Ovary (tissue), 9 donors: ENCODE results near the gene CAMKV. TPM values are rescaled to one million over a fixed set of nuclear protein-coding genes. Genes with fewer than 3 reads are reported as not detected.

Experiments
- DNase-seq, 5 donors: peaks; one replicate each; pipeline ENCODE4 v3.0.0-alpha.2; 2019 to 2020
- H3K27ac ChIP-seq, 2 donors: fragments of 200-600 bp; one replicate each; pipeline versions ENCODE4 v1.5.1 to v1.8.0; 2019 to 2022
- H3K27me3 ChIP-seq: fragments of 200-600 bp; one replicate; pipeline ENCODE4 v1.8.0; 2022
- H3K36me3 ChIP-seq: fragments of 200-600 bp; sonication (generic); one replicate; pipeline ENCODE4 v1.5.1; 2019
- H3K4me1 ChIP-seq: one replicate; pipeline ENCODE4 v1.8.1; 2013; ENCODE audit warnings: mild to moderate bottlenecking, moderate library complexity; ENCODE audit not compliant: insufficient read depth
- H3K4me3 ChIP-seq: fragments of 200-600 bp; sonication (generic); one replicate; pipeline ENCODE4 v1.5.1; 2017
- H3K9me3 ChIP-seq, 2 donors: fragments of 200-600 bp in 1 of 2; sonication (generic) in 1 of 2; one replicate each; pipeline versions ENCODE4 v1.5.1 to v1.8.1; 2013 to 2019; ENCODE audit warnings: mild to moderate bottlenecking in 1 of 2, moderate library complexity in 1 of 2
- CTCF ChIP-seq, 3 donors: fragments of 450-650 bp in 2 of 3; fragments of 200-600 bp in 1 of 3; IDR thresholded peaks; one replicate each; pipeline versions ENCODE4 v1.5.1 to v1.8.0; 2016 to 2022; ENCODE audit warnings: antibody characterized with exemption in 3 of 3, mild to moderate bottlenecking in 1 of 3
- EP300 ChIP-seq: sonication (generic); formaldehyde crosslinking; IDR thresholded peaks from one replicate; pipeline ENCODE4 v1.6.1; 2017; ENCODE audit warnings: antibody characterized with exemption
- POLR2A ChIP-seq: fragments of 450-650 bp; IDR thresholded peaks from one replicate; pipeline ENCODE4 v1.6.1; 2017; ENCODE audit warnings: antibody characterized with exemption, mild to moderate bottlenecking, moderate library complexity
- WGBS, 3 donors: extraction: QIAGEN DNeasy Blood & Tissue Kit in 1 of 3; methylation state at CpG; one replicate each; pipeline versions ENCODE4 v1.1.5 to v1.1.7; 2013 to 2017; 5-methylcytosine and 5-hydroxymethylcytosine counted together
- intact Hi-C, 4 donors: fragments of 100-400 bp; cut with DNase I; formaldehyde crosslinking; loops; one replicate each; pipeline versions ENCODE4 v1.11.0 to v1.15.1; 2022 to 2023
- polyA plus RNA-seq, 2 donors: library from polyadenylated mRNA; stranded (reverse); fragments of 200-250 nt in 1 of 2; fragments of 350-450 nt in 1 of 2; fragmentation: Illumina TruSeq in 1 of 2; extraction: RNeasy Lipid Tissue Mini Kit (QIAGEN cat#74804) in 1 of 2; gene quantifications; one replicate each; pipeline ENCODE4 v1.2.3, GENCODE V29; 2013 to 2014
- total RNA-seq, 7 donors: library from RNA; depleted of rRNA in 2 of 7; stranded (reverse); fragments of >200 nt in 2 of 7; fragmentation: NEBNext Ultra II Directional in 3 of 7; extraction: Animal tissue kit (Norgen Biotek cat#: 25700) in 3 of 7; gene quantifications; one replicate each; pipeline versions ENCODE4 v1.1.0 to v1.2.4, GENCODE V29; 2016 to 2023
- donor health status: DM: no; HTN: no; CAD: no; lungs with moderate emphysema.
- donor health status: DM: no; HTN: no; CAD: no.
- donor health status: Bipolar disorder and iron deficiency.
- donor health status: DM: yes; HTN: yes; CAD: no.
- donor health status: DM: no; HTN: no; CAD: no.
- donor health status: DM: yes; HTN: yes; CAD: no.

The CAMKV gene
- total and polyA plus RNA-seq, 9 donors, result 0.18 TPM; not detected in 8

DNA sequence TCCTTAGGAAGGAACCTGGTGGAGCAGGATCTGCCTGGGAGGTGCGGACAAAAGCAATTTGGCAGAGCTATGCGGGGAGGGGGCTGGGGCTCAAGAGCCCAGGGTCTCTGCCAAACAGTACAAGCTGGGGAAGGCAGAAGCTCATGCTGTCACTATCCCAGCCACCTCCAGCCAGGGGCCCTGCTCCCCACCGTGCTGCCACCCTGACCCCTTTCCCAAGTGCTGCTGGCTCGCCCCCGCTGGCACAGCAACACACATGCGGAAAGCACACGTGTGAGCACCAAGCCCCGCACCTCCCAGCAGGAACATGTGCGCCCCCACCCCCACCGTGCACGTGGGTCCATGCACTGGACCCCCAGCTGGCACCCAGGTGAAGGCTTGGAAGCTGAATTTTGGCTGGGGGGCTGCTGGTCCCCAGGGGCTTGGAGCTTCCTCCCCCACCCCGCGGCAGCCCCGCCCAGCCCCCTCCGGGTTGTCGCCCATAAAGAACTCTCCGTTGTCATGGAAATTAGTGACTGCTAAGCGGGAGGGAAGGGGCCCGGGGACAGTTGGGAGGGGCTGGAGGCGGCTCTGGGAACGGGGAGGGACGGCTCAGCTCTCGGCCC lies 742 bp downstream of the CAMKV start:
- intact Hi-C loops, result loop anchor here in 1 of 4 donors (10.0 kb wide), 1 partner anchor 156 kb away; no protein-coding TSS in a partner anchor
- Histone ChIP-seq H3K4me1 (no peaks in the 10 kb centered on the region), H3K27ac (no peak overlapping the region), H3K4me3 (no peak overlapping the region), H3K27me3 (no peaks in the 10 kb centered on the region), H3K9me3 (no peaks in the 10 kb centered on the region), H3K36me3 (no peaks in the 10 kb centered on the region)
- 1 to 2% (median 2%) methylated on average over 16 to 23 of the region's 23 CpGs for WGBS, 3 donors
- DNase-seq, result no peak
- TF ChIP-seq CTCF (IDR thresholded peaks at IDR 0.05) (no peak), POLR2A (no peak), EP300 (no peak)

GRCh38 chr3:49867871-49868321 lies 1.8 kb downstream of the CAMKV start:
- no peak overlapping the region for H3K4me3 ChIP-seq
- TF ChIP-seq POLR2A (no peak), CTCF (IDR thresholded peaks at IDR 0.05) (no peak), EP300 (no peak)
- H3K27ac ChIP-seq, result no peak overlapping the region
- no peaks in the 10 kb centered on the region for H3K9me3 ChIP-seq
- H3K4me1 ChIP-seq, result no peaks in the 10 kb centered on the region
- no peaks in the 10 kb centered on the region for H3K27me3 ChIP-seq
- no peaks in the 10 kb centered on the region for H3K36me3 ChIP-seq
- DNase-seq, result no peak
- 7 to 9% (median 8%) methylated on average over 7 of the region's 7 CpGs for WGBS, 3 donors
- intact Hi-C loops, result loop anchor here in 1 of 4 donors (10.0 kb wide), 1 partner anchor 157 kb away; no protein-coding TSS in a partner anchor

GRCh38 chr3:49867400-49867799 lies 2.3 kb downstream of the CAMKV start:
- Histone ChIP-seq H3K4me3 (no peak overlapping the region), H3K4me1 (no peaks in the 10 kb centered on the region), H3K27me3 (no peaks in the 10 kb centered on the region), H3K27ac (no peak overlapping the region), H3K36me3 (no peaks in the 10 kb centered on the region), H3K9me3 (no peaks in the 10 kb centered on the region)
- TF ChIP-seq POLR2A (no peak), CTCF (IDR thresholded peaks at IDR 0.05) (no peak), EP300 (no peak)
- WGBS, 3 donors, result 79 to 90% (median 80%) methylated on average over 1 of the region's 1 CpG
- intact Hi-C loops, result loop anchor here in 1 of 4 donors (10.0 kb wide), 1 partner anchor 157 kb away; no protein-coding TSS in a partner anchor
- DNase-seq, result no peak

GRCh38 chr3:49865198-49865784 lies 4.4 kb downstream of the CAMKV start:
- no peak overlapping the region for H3K4me3 ChIP-seq
- no peak for DNase-seq
- no peaks in the 10 kb centered on the region for H3K9me3 ChIP-seq
- H3K36me3 ChIP-seq, result no peaks in the 10 kb centered on the region
- H3K4me1 ChIP-seq, result no peaks in the 10 kb centered on the region
- H3K27me3 ChIP-seq, result no peaks in the 10 kb centered on the region
- H3K27ac ChIP-seq, result no peak overlapping the region
- TF ChIP-seq CTCF (IDR thresholded peaks at IDR 0.05) (no peak), EP300 (no peak), POLR2A (no peak)
- 35 to 48% (median 45%) methylated on average over 6 to 7 of the region's 7 CpGs for WGBS, 3 donors
- intact Hi-C loops, result loop anchor here in 1 of 4 donors (10.0 kb wide), 1 partner anchor 160 kb away; no protein-coding TSS in a partner anchor
